Measurements from ENCODE around the gene CCDC150. TPM values are rescaled to one million over a fixed set of nuclear protein-coding genes. Genes with fewer than 3 reads are reported as not detected.

CCDC150 gene
- total RNA-seq, 1 donor from 2014 or later = 4.4 TPM

- H3K4me3 Mint-ChIP-seq (ENCODE audit: unreplicated experiment) = no peak overlapping the region
- Histone ChIP-seq H3K79me2 (ENCODE audit: insufficient read depth, low read length) (no peaks in the 10 kb centered on the region), H2AFZ (ENCODE audit: low read depth, low read length) (no peak overlapping the region), H3K27me3 (ENCODE audit: insufficient read depth, low read length) (no peaks in the 10 kb centered on the region), H3K4me1 (ENCODE audit: insufficient read depth, low read length) (no peaks in the 10 kb centered on the region), H3K36me3 (ENCODE audit: insufficient read depth, low read length) (no peaks in the 10 kb centered on the region), H3K9me3 (ENCODE audit: insufficient read depth, low read depth, low read length) (no peaks in the 10 kb centered on the region), H3K4me3 (ENCODE audit: insufficient read depth, low read depth, low read length) (no peak overlapping the region), H3K9ac (ENCODE audit: low read length) (no peak overlapping the region), H3K27ac (ENCODE audit: low read depth, low read length) (no peak overlapping the region), H3K4me2 (ENCODE audit: low read length) (no peak overlapping the region), H4K20me1 (ENCODE audit: insufficient read depth, low read length) (no peaks in the 10 kb centered on the region)
- peaks cover 1% of the 10 kb centered on the region for H3K9me3 Mint-ChIP-seq (ENCODE audit: unreplicated experiment)
- no peak for FAIRE-seq
- H3K4me1 Mint-ChIP-seq (ENCODE audit: low read depth, unreplicated experiment) = no peaks in the 10 kb centered on the region
- H3K27me3 Mint-ChIP-seq (ENCODE audit: low read depth, unreplicated experiment) = no peaks in the 10 kb centered on the region
- no peaks in the 10 kb centered on the region for H3K36me3 Mint-ChIP-seq (ENCODE audit: low read depth, unreplicated experiment)
- no peak for DNase-seq (ENCODE audit: low read depth)
- TF ChIP-seq, protein P1, sequence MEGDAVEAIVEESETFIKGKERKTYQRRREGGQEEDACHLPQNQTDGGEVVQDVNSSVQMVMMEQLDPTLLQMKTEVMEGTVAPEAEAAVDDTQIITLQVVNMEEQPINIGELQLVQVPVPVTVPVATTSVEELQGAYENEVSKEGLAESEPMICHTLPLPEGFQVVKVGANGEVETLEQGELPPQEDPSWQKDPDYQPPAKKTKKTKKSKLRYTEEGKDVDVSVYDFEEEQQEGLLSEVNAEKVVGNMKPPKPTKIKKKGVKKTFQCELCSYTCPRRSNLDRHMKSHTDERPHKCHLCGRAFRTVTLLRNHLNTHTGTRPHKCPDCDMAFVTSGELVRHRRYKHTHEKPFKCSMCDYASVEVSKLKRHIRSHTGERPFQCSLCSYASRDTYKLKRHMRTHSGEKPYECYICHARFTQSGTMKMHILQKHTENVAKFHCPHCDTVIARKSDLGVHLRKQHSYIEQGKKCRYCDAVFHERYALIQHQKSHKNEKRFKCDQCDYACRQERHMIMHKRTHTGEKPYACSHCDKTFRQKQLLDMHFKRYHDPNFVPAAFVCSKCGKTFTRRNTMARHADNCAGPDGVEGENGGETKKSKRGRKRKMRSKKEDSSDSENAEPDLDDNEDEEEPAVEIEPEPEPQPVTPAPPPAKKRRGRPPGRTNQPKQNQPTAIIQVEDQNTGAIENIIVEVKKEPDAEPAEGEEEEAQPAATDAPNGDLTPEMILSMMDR (IDR thresholded peaks at IDR 0.05; ENCODE audit: insufficient read depth, low read depth, low read length) = no peak
- no peak for TF ChIP-seq EZH2 (IDR thresholded peaks at IDR 0.05; ENCODE audit: insufficient read depth, low read length)
- no peak overlapping the region for H3K27ac Mint-ChIP-seq (ENCODE audit: unreplicated experiment)
Measured at GRCh38 chr2:196712867-196713266, 73.4 kb downstream of the CCDC150 start.

GRCh38 chr2:196718419-196719109, 79.0 kb downstream of the CCDC150 start:
- Histone ChIP-seq H3K9me3 (ENCODE audit: insufficient read depth, low read depth, low read length) (no peaks in the 10 kb centered on the region), H3K27me3 (ENCODE audit: insufficient read depth, low read length) (no peaks in the 10 kb centered on the region), H3K79me2 (ENCODE audit: insufficient read depth, low read length) (no peaks in the 10 kb centered on the region), H3K4me2 (ENCODE audit: low read length) (peak overlapping the region; percentile 7), H3K9ac (ENCODE audit: low read length) (no peak overlapping the region), H3K36me3 (ENCODE audit: insufficient read depth, low read length) (peaks cover 6% of the 10 kb centered on the region), H3K4me3 (ENCODE audit: insufficient read depth, low read depth, low read length) (no peak overlapping the region), H4K20me1 (ENCODE audit: insufficient read depth, low read length) (no peaks in the 10 kb centered on the region), H3K27ac (ENCODE audit: low read depth, low read length) (no peak overlapping the region), H2AFZ (ENCODE audit: low read depth, low read length) (no peak overlapping the region), H3K4me1 (ENCODE audit: insufficient read depth, low read length) (no peaks in the 10 kb centered on the region)
- H3K4me1 Mint-ChIP-seq (ENCODE audit: low read depth, unreplicated experiment) = peaks cover 11% of the 10 kb centered on the region
- FAIRE-seq (peak; percentile 32), DNase-seq (ENCODE audit: low read depth) (no peak)
- TF ChIP-seq, protein P1 (IDR thresholded peaks at IDR 0.05; ENCODE audit: insufficient read depth, low read depth, low read length) = no peak
- TF ChIP-seq EZH2 (IDR thresholded peaks at IDR 0.05; ENCODE audit: insufficient read depth, low read length) = no peak
- H3K9me3 Mint-ChIP-seq (ENCODE audit: unreplicated experiment) = no peaks in the 10 kb centered on the region
- no peak overlapping the region for H3K4me3 Mint-ChIP-seq (ENCODE audit: unreplicated experiment)
- H3K27me3 Mint-ChIP-seq (ENCODE audit: low read depth, unreplicated experiment) = no peaks in the 10 kb centered on the region
- H3K27ac Mint-ChIP-seq (ENCODE audit: unreplicated experiment) = peak overlapping the region; percentile 65
- no peaks in the 10 kb centered on the region for H3K36me3 Mint-ChIP-seq (ENCODE audit: low read depth, unreplicated experiment)
